ENCODE data around the gene ZNF766. TPM values are rescaled to one million over a fixed set of nuclear protein-coding genes. Genes with fewer than 3 reads are reported as not detected.
A peak's percentile ranks its signal among the peaks of the same experiment; 100 is the strongest.
"Not testable (repeated sequence)": the region's sequence is repeated elsewhere in the genome, so short reads cannot be mapped to it uniquely, and the experiment has no call there.

ZNF766 gene
- total RNA-seq, 1 experiment from 2014 or later: 11.9 TPM

DNA sequence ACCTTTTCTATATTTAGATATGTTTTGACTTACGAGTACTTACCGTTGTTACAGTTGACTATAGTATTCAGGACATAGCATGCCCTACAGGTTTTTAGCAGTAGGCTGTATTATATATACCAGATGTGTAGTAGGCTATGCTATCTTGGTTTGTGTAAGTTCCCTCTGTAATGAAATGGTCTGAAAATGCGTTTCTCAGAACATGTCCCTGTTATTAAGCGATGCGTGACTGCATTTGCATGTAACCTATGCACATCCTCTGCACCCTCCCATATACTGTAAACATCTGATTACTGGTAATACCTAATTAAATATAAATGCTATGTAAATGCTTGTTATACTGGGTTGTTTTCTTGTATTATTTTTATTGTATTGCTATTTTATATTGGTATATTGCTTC is 6.6 kb downstream of the ZNF766 start:
- no peak for DNase-seq (ENCODE audit: low read depth)

DNA sequence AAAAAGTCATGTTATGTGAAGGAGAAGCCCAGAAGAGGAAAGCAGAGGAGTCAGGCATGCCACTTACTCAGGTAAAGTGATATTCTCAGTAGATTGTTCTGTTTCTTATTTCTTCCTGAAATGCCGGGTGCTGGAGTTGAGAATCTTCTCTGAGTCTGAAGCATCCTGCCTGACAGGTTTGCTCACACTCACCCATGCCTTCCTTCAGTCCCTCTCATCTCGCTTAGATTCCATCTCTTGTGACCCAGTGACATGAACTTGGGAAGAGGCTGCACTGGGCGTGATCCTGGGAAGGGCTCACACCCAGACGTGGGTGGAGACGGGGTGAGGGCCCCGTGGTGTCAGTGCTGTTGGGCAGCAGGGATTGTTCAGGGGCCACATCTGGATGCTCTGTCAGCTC is 8.1 kb downstream of the ZNF766 start:
- no peak for DNase-seq (ENCODE audit: low read depth)

DNA sequence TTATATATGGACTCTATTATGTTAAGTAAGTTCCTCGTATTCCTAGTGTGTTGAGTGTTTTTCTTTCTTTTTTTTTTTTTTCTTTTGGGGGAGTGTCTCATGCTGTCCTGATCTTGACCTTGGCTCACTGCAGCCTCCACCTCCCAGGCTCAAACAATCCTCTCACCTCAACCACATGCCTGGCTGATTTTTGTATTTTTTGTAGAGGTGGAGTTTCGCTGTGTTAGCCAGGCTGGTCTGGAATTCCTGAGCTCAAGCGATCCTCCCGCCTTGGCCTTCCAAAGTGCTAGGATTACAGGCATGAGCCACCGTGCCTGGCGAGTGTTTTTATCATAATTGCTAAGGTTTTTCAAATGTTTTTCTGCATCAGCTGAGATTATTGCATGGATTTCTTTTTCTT is 16.9 kb downstream of the ZNF766 start:
- no peak for DNase-seq (ENCODE audit: low read depth)

DNA sequence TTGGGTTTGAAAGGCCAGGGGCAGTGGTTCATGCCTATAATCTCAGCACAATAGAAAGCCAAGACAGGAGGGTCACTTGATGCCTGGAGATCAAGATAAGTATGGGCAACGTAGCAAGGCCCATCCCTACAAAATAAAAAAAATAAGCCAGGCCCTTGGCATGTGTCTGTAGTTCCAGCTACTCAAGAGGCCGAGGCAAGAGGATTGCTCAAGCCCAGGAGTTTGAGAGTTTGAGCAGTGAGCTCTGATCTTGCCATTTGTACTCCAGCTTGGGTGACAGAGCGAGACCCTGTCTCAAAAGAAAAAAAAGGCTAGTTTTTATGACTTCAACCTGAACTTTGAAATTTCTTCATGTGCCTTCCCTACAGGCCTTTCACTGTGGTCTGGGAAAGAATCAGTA is 22.4 kb downstream of the ZNF766 start:
- no peak for DNase-seq (ENCODE audit: low read depth)

DNA sequence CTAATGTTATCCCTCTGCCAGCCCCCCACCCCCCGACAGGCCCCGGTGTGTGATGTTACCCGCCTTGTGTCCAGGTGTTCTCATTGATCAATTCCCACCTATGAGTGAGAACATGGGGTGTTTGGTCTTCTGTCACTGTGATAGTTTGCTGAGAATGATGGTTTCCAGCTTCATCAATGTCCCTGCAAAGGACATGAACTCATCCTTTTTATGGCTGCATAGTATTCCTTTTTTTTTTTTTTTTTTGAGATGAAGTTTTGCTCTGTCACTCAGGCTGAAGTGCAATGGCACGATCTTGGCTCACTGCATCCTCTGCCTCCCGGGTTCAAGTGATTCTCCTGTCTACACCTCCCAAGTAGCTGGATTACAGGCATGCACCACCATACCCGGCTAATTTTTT is 23.6 kb downstream of the ZNF766 start:
- not testable (repeated sequence) for DNase-seq (ENCODE audit: low read depth)

DNA sequence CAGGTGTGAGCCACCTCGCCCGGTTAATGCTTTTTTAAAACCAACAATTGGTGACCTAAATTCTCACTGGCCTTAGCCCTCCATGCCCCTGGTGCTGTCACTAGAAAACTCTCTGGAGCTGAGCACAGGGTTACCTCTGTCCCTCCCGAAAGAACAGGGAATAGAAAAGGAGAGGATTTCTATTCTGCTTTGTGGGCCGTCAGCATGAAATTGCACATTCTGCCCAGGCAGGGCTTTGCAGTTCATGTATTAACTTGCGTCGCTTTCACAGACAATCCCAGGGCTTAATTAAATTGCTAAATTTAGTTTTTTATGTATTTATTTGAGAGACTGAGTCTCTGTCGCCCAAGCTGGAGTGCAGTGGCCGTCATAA is 27.0 kb downstream of the ZNF766 start:
- no peak for DNase-seq (ENCODE audit: low read depth)

DNA sequence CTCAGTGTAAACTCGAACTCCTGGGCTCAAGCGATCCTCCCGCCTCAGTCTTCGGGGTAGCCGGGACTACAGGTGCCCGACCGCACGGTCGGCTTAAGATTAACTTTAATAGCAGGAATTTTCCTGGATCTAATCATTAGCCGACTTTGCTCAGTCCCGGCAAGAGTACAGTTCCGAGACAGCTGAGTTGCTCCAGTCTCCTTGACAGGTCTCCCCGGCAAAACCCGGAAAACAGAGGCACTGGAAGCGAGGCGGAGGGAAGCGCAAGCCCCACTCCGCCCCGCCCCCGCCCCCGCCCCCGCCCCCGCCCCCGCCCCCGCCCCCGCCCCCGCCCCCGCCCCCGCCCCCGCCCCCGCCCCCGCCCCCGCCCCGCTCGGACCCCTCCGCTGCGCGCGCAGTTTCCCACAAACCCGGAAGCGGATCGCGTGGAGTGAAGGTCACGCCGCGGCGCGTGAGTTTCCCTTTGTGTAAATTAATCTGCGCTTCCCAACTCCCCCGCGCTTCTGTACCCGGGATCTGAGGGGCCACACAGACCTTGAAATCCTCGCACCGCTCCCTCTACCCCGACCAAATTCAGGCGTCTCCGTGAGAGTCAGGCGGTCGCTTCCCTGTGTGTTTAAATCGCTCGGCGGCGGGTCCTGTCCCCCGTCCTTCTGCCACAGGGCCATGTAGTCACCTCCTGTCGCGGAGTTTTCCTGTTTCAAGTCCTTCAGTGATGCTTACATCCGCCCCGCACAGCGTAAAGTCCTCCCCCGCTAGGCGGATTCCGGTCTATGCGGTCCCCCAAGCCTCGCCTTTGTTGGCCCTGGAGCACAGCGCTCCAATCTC is 27.6 kb downstream of the ZNF766 start, which contains the start of gene ZNF480:
TSS of gene ZNF480 (plus strand) at position 397 of the 828 bp plus-strand sequence. CDS start 3,244 bp downstream, outside the sequence.
- DNase-seq (ENCODE audit: low read depth): peak; percentile 74

DNA sequence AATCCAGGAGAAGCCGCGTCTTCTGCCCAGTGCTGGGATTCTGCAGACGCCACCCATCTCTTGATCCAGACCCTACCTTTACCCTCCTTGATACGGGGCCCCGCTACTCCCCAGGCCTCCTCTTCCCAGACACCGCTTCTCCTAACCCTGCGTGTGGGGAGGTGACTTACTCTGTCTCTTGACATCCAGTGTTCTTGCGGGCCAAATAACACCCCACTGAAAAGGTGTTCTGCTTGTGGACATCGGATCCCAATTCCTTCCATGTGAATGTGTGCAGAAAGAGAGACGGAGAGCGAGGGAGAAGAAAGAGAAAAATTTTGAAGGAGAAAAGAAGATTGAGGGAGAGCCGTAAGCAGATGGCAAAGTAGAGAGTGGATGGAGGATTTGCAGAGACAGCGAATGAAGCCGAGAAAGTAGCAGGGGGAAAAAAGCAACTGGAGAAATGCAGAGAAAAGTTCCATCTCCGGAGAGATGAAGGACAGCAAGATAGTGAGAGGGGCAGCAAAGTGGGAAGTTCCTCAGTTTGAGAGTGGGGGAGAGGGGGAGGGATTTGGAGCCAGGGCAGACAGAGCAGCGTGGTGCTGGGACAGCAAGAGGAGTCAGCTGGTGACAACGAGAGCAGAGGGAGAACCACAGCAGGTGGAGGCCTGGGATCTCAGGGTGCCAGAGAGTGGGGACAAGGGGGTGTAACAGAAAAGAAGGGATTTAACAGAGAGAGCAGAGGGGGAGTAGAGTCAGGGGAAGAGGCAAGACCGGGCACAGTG is 28.4 kb downstream of the ZNF766 start:
- DNase-seq (ENCODE audit: low read depth): peak; percentile 9

DNA sequence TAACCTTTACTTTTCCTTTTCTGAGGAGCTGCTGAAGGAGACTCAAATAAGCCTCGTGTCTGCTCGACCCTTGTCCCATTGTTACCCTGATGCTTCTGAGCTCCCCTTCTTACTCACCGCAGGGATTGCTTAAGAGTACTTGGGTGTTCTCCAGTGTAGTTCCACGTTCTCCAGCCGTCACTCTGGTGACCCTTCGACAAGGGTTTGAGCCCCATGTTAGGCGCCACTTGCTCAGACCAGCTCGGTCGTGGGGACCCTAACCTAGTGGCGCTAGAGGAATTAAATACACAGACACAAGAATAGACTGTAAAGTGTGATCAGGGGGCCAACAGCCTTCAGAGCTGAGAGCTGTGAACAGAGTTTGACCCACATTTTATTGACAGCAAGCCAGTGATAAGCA is 37.9 kb downstream of the ZNF766 start:
- DNase-seq (ENCODE audit: low read depth): peak; percentile 32

DNA sequence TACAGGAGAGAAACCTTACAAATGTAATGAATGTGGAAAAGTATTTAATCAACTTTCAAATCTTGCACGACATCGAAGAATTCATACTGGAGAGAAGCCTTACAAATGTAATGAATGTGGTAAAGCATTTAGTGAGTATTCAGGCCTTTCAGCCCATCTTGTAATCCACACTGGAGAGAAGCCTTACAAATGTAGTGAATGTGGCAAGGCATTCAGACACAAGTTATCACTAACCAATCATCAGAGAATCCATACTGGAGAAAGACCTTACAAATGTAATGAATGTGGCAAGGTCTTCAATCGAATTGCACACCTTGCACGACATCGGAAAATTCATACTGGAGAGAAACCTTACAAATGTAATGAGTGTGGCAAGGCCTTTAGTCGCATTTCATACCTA is 53.0 kb downstream of the ZNF766 start:
- no peak for DNase-seq (ENCODE audit: low read depth)

DNA sequence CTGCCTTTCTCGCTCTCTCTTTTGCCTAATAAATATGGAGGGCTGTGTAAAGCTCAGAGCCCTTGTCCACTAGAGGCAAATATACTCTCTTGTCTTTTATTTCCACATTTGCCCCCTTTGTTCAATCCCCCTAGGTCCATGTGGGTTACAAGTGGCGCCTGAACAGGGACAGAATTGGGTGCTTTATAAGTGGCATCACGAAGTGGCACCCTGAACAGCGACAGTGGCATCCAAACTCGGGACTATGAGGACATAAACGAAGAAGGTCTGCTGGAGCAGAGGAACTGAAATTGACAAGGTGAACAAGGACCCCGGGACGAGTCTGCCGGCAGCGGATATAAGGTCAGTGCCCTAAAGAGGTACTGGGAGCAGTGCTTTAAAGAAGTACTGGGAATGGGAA is 62.4 kb downstream of the ZNF766 start:
- DNase-seq (ENCODE audit: low read depth): no peak

DNA sequence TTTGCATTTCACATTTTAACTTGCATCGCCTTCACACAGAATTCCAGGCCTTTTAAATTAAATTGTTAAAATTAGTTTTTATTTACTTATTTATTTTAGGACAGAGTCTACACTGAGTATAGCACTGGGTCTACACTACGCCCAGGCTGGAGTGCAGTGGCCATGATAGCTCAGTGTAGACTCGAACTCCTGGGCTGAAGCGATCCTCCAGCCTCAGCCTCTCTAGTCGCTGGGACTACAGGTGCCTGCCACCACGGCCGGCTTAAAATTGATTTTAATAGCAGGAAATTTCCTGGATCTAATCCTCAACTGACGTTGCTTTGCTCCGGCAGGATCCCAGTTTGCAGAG is 66.4 kb downstream of the ZNF766 start:
- no peak for DNase-seq (ENCODE audit: low read depth)

DNA sequence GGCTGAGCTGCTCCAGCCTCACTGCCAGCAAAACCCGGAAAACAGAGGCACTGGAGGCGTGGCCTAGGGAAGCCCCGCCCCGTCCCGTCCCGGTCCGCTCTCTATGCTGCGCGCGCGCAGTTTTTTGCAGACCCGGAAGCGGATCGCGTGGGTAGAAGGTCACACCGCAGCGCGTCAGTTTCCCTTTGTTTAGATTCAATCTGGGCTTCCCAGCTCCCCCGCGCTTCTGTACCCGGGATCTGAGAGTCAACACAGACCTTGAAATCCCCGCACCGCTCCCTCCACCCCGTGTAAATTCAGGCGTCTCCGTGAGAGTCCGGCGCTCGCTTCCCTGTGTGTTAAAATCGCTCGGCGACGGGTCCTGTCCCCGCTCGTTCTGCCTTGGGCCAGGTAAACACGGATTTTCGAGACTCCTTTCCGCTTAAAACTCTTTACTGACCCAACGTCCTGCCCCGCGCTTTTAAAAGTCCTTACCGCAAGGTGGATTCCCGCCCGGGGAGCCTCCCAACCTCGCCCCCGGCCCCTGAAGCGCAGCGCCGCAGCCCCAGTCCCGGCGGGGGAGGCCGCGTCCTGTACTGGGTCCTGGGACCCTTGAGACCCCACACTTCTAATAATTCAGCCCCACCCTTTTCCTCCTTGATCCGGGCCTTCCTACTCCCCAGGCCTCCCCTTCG is 66.9 kb downstream of the ZNF766 start, which contains the start of gene ZNF610:
TSS of gene ZNF610 (plus strand) at position 127 of the 674 bp plus-strand sequence. CDS start 12,930 bp downstream, outside the sequence.
- peak; percentile 73 for DNase-seq (ENCODE audit: low read depth)

DNA sequence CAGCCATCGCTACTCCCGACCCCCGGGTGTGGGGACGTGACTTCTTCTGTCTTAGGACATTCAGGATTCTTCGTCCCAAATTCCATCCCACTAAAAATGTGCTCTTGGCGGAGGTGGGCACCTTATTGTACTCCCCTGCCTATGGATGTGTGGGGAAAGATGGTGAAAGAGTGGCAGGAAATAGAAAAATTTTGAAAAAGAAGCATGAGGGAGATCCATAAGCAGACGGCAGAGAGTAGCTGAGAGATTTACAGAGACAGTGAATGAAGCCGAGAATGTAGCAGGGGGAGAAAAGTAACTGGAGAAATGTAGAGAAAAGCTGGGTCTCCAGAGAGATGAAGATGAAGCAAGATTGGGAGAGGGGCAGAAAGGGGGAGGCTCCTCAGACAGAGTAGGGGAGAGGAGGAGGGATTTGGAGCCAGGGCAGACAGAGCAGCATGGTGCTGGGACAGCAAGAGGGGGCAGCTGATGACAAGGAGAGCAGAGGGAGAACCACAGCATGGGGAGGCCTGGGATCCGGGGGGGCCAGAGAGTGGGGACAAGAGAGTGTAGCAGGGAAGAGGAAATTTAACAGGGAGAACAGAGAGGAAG is 67.5 kb downstream of the ZNF766 start:
- peak; percentile 16 for DNase-seq (ENCODE audit: low read depth)

DNA sequence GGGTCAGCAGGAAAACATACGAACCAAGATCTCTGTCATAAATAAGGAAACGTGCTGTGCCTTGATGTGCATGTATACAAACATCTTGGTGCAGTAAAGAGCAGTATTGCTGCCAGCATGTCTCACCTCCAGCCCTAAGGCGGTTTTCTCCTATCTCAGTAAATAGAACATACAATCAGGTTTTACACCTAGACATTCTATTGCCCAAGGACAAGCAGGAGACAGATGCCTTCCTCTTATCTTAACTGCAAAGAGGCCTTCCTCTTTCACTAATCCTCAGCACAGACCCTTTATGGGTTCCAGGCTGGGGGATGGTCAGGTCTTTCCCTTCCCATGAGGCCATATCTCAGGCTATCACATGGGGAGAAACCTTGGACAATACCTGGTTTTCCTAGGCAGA is 69.6 kb downstream of the ZNF766 start:
- DNase-seq (ENCODE audit: low read depth): not testable (repeated sequence)

DNA sequence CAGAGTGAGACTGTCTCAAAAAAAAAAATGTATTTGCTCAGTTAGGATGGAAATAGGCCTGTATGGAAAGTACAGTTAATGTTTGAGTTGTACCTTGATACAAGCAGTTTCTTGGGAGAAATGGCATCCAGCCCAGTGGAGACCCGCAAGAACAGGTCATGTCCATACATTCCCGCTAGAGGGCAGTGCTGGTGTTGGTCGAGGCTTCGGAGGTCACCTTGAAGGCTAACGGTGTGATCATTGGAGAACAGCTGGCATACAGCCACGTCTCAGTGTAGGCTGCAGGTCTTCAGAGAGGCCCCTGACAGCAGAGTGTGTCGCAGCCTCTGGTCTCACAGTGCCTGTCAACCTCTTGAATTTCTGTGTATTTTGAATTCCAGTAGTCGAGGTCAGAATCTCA is 74.2 kb downstream of the ZNF766 start:
- DNase-seq (ENCODE audit: low read depth): peak; percentile 31

DNA sequence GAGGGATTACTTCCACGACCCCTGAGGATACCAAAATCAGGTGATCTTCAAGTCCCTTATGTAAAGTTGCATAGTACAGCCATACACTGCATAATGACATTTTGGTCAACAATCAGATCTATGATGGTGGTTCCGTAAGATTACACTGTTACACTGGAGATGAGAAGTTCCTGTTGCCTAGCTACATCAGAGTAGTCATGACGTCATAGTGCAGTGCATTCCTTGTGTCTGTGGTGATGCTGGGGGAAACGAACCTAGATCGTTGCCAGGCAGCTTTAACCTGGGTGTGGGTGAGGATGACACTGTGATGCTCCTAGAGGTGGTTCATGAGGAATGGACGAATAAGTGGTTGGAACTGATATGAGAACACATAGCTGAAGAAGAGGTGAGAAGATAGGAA is 75.8 kb downstream of the ZNF766 start:
- DNase-seq (ENCODE audit: low read depth): no peak

Other genes starting within 250 kb of the ZNF766 start
- gene ZNF614, start 241.2 kb upstream of the ZNF766 start, total RNA-seq (2014; rRNA removed): 9.7 and 11.1 TPM in 2 replicates
- gene ZNF432, start 220.7 kb upstream of the ZNF766 start, total RNA-seq (2014; rRNA removed): 7.8 and 10.1 TPM in 2 replicates
- gene ZNF841, start 173.8 kb upstream of the ZNF766 start, total RNA-seq (2014; rRNA removed): 12.5 and 25.0 TPM in 2 replicates
- 8.7 and 10.7 TPM in 2 replicates for gene ZNF616, start 129.6 kb upstream of the ZNF766 start, total RNA-seq (2014; rRNA removed)
- gene ZNF836, start 98.0 kb upstream of the ZNF766 start, total RNA-seq (2014; rRNA removed): 6.3 and 8.4 TPM in 2 replicates
- gene PPP2R1A, start 79.5 kb upstream of the ZNF766 start, total RNA-seq (2014; rRNA removed): 284 and 301 TPM in 2 replicates
- 8.1 and 11.9 TPM in 2 replicates for gene ZNF480, start 27.6 kb downstream of the ZNF766 start, total RNA-seq (2014; rRNA removed)
- gene ZNF610, start 66.7 kb downstream of the ZNF766 start, total RNA-seq (2014; rRNA removed): 1.8 and 2.4 TPM in 2 replicates
- gene ZNF880, start 100.3 kb downstream of the ZNF766 start, total RNA-seq (2014; rRNA removed): 19.3 and 23.7 TPM in 2 replicates
- gene ZNF528, start 128.3 kb downstream of the ZNF766 start, total RNA-seq (2014; rRNA removed): 13.9 and 14.7 TPM in 2 replicates
- gene ZNF534, start 159.6 kb downstream of the ZNF766 start, total RNA-seq (2014; rRNA removed): not detected in 2 replicates
- 2.0 and 5.6 TPM in 2 replicates for gene ZNF578, start 184.0 kb downstream of the ZNF766 start, total RNA-seq (2014; rRNA removed)